H1 (cell line): ENCODE data around the gene TMEM204. TPM values are rescaled to one million over a fixed set of nuclear protein-coding genes. Genes with fewer than 3 reads are reported as not detected.

ENCODE experiments used
- CREB1 ChIP-seq: IDR thresholded peaks from 2 replicates; pipeline ENCODE4 v1.6.1; 2012; ENCODE audit warnings: inconsistent platforms
- JUN ChIP-seq: IDR thresholded peaks from 2 replicates; pipeline ENCODE4 v1.6.1; 2011; ENCODE audit warnings: low read depth, mild to moderate bottlenecking, improper control_type of control experiment, low read length
- KDM1A ChIP-seq: fragments of 200-600, 300-600 bp; sonication (generic); IDR thresholded peaks from 2 replicates; pipeline ENCODE4 v1.7.1; 2016; ENCODE audit warnings: mild to moderate bottlenecking, low read length, borderline replicate concordance
- KDM5A ChIP-seq: fragments of 200-600 bp; IDR thresholded peaks from 2 replicates; pipeline ENCODE4 v1.7.1; 2012; ENCODE audit warnings: mild to moderate bottlenecking, low read length, inconsistent platforms, mixed read lengths
- MAFK ChIP-seq: IDR thresholded peaks from 2 replicates; pipeline ENCODE4 v1.6.1; 2012; ENCODE audit warnings: low read depth, mild to moderate bottlenecking, improper control_type of control experiment, low read length
- USF2 ChIP-seq: IDR thresholded peaks from 2 replicates; pipeline ENCODE4 v1.6.1; 2011; ENCODE audit warnings: low read length, improper control_type of control experiment
- polyA plus RNA-seq, 7 experiments: library from polyadenylated mRNA; depleted of rRNA in 3 of 7; stranded (reverse) in 5 of 7; unstranded in 2 of 7; fragments of >200 nt in 5 of 7; fragments of 200-250 nt in 2 of 7; gene quantifications; 1 replicate in 5 of 7; 2 replicates in 1 of 7; 4 replicates in 1 of 7; pipeline versions ENCODE4 v1.2.1 to v1.2.3, GENCODE V29; 2011 to 2013; ENCODE audit warnings: missing spikeins in 2 of 7, mixed read lengths in 2 of 7
- total RNA-seq: library from RNA; stranded (reverse); fragmentation: NEBNext Ultra II Directional; extraction: Animal tissue kit (Norgen Biotek cat#: 25700); gene quantifications from 2 replicates; pipeline ENCODE4 v1.2.1, GENCODE V29; 2021

Gene TMEM204
- total and polyA plus RNA-seq, 2 of the 8 experiments (the other 6 are each of a cell fraction or from before 2014, with no cell fraction given): not detected

- TF ChIP-seq JUN (no peak), KDM5A (no peak), CREB1 (no peak), USF2 (no peak), MAFK (no peak), KDM1A (no peak)
Measured at GRCh38 chr16:1486551-1487390, 46.7 kb upstream of the TMEM204 start (continued).
